Epithelial cell of proximal tubule (primary cell): ENCODE results near the gene CD164L2. TPM values are rescaled to one million over a fixed set of nuclear protein-coding genes. Genes with fewer than 3 reads are reported as not detected.

ENCODE experiments used
- DNase-seq: peaks from one replicate; pipeline ENCODE4 v3.0.0-alpha.2; 2011; ENCODE audit warnings: low read depth
- H3K4me3 ChIP-seq: 2 replicates; pipeline ENCODE4 v1.5.1; 2011; ENCODE audit warnings: low read depth, mild to moderate bottlenecking, low read length
- CTCF ChIP-seq: conservative IDR thresholded peaks from 2 replicates; pipeline ENCODE4 v1.5.1; 2012; ENCODE audit warnings: low read depth, mild to moderate bottlenecking, low read length
- total RNA-seq: library from RNA; depleted of rRNA; stranded (reverse); fragments of >200 nt; gene quantifications from 2 replicates; pipeline ENCODE4 v1.2.3, GENCODE V29; 2015

The CD164L2 gene
- total RNA-seq, 1 donor from 2014 or later: not detected

GRCh38 chr1:27366411-27367159 is 16.5 kb downstream of the CD164L2 start, which contains the start of gene MAP3K6:
Gene MAP3K6, minus strand, starts transcription at chr1:27366961. Its CDS starts 364 bp downstream, at chr1:27366597.
- TF ChIP-seq CTCF: peak; percentile 38
- peak within 1 kb of the TSS; percentile 80 for H3K4me3 ChIP-seq
- no peak for DNase-seq

GRCh38 chr1:27366113-27366410 is 17.1 kb downstream of the CD164L2 start:
- no peak for DNase-seq
- no peak for TF ChIP-seq CTCF
- H3K4me3 ChIP-seq: peak overlapping the region; percentile 80

GRCh38 chr1:27365372-27366112 is 17.6 kb downstream of the CD164L2 start:
- no peak for TF ChIP-seq CTCF
- peak overlapping the region; percentile 80 for H3K4me3 ChIP-seq
- DNase-seq: no peak

- no peak for TF ChIP-seq CTCF
- peak overlapping the region; percentile 80 for H3K4me3 ChIP-seq
- DNase-seq: no peak
These were observed 18.3 kb downstream of the CD164L2 start for GRCh38 chr1:27364696-27365371.

GRCh38 chr1:27363766-27364695 is 19.1 kb downstream of the CD164L2 start:
- TF ChIP-seq CTCF: no peak
- no peak for DNase-seq
- H3K4me3 ChIP-seq: no peak overlapping the region

GRCh38 chr1:27361553-27361952 is 21.6 kb downstream of the CD164L2 start:
- H3K4me3 ChIP-seq: no peak overlapping the region
- DNase-seq: no peak
- TF ChIP-seq CTCF: no peak
